Nucleus accumbens (tissue), 56 donors: Measurements from ENCODE around the gene FAM135A.
"Not testable (repeated sequence)": the region's sequence is repeated elsewhere in the genome, so short reads cannot be mapped to it uniquely, and the experiment has no call there.

Experiments used
- DNase-seq, 56 donors: peaks; one replicate each; lab custom pipeline; 2025; lab: John Stamatoyannopoulos, UW

The FAM135A gene

DNA sequence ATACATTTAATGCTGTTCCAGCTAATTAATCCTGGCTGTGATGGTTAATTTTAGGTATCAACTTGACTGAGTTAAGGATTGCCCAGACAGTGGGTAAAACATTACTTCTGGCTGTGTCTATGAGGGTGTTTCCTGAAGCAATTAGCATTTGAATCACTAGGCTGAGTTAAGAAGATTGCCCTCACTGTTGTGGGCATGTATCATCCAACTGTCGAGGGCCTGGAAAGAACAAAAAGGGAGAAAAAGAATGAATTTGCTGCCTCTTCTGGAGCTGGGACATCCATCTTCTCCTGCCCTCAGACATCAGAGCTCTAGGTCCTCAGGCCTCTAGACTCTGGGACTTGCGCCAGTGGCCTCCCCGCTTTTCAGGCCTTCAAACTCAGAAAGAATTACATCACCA is 187.7 kb downstream of the FAM135A start:
- no peak for DNase-seq

DNA sequence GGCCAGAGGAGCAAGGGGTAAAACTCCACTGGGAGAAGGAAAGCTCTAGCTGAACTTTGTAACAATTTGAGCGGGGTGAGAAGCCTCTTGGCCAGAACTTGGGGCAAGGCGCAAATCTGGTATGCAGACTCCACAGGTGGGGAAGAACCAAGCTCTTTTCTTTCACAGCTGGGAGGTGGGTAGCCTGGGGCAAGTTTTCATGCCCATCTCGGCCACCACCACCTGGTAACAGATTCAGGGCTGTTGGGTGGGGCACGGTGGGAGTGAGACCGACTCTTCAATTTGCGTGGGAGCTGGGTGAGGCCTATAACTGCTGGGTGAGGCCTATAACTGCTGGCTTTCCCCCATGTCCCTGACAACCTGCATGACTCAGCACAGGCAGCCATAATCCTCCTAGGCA is 190.9 kb downstream of the FAM135A start:
- no peak for DNase-seq

DNA sequence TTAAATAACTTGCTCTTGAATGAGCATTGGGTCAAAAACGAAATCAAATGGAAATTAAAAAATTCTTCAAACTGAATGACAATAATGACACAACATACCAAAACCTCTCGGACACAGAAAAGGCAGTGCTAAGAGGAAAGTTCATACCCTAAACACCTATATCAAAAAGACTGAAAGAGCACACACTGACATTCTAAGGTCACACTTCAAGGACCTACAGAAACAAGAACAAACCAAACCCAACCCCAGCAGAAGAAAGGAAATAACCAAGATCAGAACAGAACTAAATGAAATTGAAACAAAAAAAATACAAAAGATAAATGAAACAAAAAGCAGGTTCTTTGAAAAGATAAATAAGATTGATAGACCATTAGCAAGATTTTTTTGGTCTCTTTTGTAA is 194.1 kb downstream of the FAM135A start:
- DNase-seq: not testable (repeated sequence)

DNA sequence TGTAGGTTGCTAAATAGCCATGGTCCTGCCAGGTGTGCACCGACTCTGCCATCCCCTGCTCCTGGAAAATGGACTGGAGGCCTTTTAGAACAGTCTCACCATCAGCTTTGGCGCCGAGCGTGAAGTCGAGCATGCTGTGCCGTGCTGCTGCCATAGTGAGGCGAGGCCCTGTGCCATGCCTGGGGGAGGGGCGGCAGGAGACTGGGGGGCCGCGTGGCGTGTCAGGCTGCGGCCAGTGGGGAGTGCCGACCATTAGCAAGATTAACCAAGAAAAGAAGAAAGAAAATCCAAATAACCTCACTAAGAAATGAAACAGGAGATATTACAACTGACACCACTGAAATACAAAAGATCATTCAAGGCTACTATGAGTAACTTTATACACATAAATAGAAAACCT is 195.9 kb downstream of the FAM135A start:
- DNase-seq: not testable (repeated sequence)
